Adrenal gland (tissue), 12 donors: Measurements from ENCODE around the gene TRAPPC12. TPM values are rescaled to one million over a fixed set of nuclear protein-coding genes. Genes with fewer than 3 reads are reported as not detected.

Experiments
- polyA plus RNA-seq, 3 donors: library from polyadenylated mRNA; stranded (reverse); fragments of 200-250 nt in 2 of 3; fragments of 350-450 nt in 1 of 3; fragmentation: Illumina TruSeq in 1 of 3; extraction: RNeasy Lipid Tissue Mini Kit (QIAGEN cat#74804) in 1 of 3; gene quantifications; one replicate each; pipeline ENCODE4 v1.2.3, GENCODE V29; 2013 to 2014
- total RNA-seq, 9 donors: library from RNA; depleted of rRNA in 4 of 9; stranded (reverse); fragments of >200 nt in 4 of 9; fragments of 120-200 nt in 1 of 9; fragmentation: NEBNext Ultra II Directional in 1 of 9; extraction: Animal tissue kit (Norgen Biotek cat#: 25700) in 1 of 9; gene quantifications; one replicate each; pipeline versions ENCODE4 v1.1.0 to v1.2.4, GENCODE V29; 2013 to 2023
- donor health status: healthy with polysubstance abuse.
- donor health status: Bipolar disorder and iron deficiency.
- donor health status: DM: yes; HTN: yes; CAD: no.
- donor health status: DM: no; HTN: no; CAD: no.
- donor health status: DM: no; HTN: no; CAD: no.
- donor health status: DM: yes; HTN: yes; CAD: no.

The TRAPPC12 gene
- total and polyA plus RNA-seq, 12 donors, result 58.3 to 334 (median 99.5) TPM

Other genes starting within 250 kb of the TRAPPC12 start
- gene EIPR1, start 1.9 kb upstream of the TRAPPC12 start, total RNA-seq, result 10 to 100 TPM; 20.1 to 37.9 (median 29.9) TPM
- gene EIPR1, start 1.9 kb upstream of the TRAPPC12 start, polyA plus RNA-seq, result 10 to 100 TPM; 10.3 to 33.5 (median 11.5) TPM
- gene ADI1, start 139.8 kb downstream of the TRAPPC12 start, total RNA-seq, result 100 to 1,000 TPM in 5 of 9 donors, 10 to 100 TPM in 4; 79.6 to 147 (median 109) TPM
- 100 to 1,000 TPM in 1 of 3 donors, 10 to 100 TPM in 2; 50.0 to 160 (median 64.3) TPM for gene ADI1, start 139.8 kb downstream of the TRAPPC12 start, polyA plus RNA-seq
- 10 to 100 TPM in 8 of 9 donors, 1 to 10 TPM in 1; 7.0 to 27.6 (median 17.7) TPM for gene RNASEH1, start 178.6 kb downstream of the TRAPPC12 start, total RNA-seq
- 10 to 100 TPM in 1 of 3 donors, 1 to 10 TPM in 2; 4.5 to 25.6 (median 9.7) TPM for gene RNASEH1, start 178.6 kb downstream of the TRAPPC12 start, polyA plus RNA-seq
- gene RPS7, start 195.6 kb downstream of the TRAPPC12 start, total RNA-seq, result 1,000 to 10,000 TPM in 5 of 9 donors, 100 to 1,000 TPM in 4; 815 to 2,720 (median 1,452) TPM
- gene RPS7, start 195.6 kb downstream of the TRAPPC12 start, polyA plus RNA-seq, result 1,000 to 10,000 TPM; 1,199 to 2,655 (median 1,714) TPM
- 100 to 1,000 TPM in 2 of 9 donors, 10 to 100 TPM in 7; 21.9 to 132 (median 60.1) TPM for gene COLEC11, start 215.4 kb downstream of the TRAPPC12 start, total RNA-seq
- 100 to 1,000 TPM in 2 of 3 donors, 10 to 100 TPM in 1; 16.8 to 155 (median 107) TPM for gene COLEC11, start 215.4 kb downstream of the TRAPPC12 start, polyA plus RNA-seq